HG03097 (cell line): ENCODE data around the gene ZNHIT6.

Source experiments
- ATAC-seq: cut with Tn5 transposase; IDR thresholded peaks from one replicate; pipeline ENCODE4 v1.9.1; 2021; ENCODE audit not compliant: unreplicated experiment, low FRiP score

The ZNHIT6 gene

GRCh38 chr1:85623061-85623471 is 85.2 kb downstream of the ZNHIT6 start:
- no peak for ATAC-seq

GRCh38 chr1:85621430-85621829 is 86.8 kb downstream of the ZNHIT6 start:
- ATAC-seq: no peak

DNA sequence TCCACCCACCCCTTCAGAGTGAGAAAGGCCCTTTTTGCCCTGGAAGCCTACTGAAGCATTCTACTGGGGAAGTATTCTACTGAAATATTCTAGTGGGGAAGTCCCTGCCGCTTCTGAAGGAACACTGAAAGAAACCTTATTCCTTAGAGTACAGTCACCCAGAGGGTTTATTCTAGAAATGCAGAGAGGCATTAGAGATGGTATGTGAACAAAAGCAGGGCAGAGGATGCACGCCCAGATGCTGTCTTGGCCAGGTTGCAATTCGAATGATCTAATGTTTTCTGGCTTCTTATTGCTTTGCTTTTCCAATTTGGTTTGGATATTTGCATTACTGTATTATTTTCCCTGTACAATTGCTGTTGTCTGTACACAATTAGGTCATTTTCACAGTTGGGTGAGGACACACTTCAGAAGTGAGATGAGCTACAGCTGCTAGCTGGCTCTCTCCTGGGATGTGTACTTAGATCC is 90.6 kb downstream of the ZNHIT6 start:
- no peak for ATAC-seq

- ATAC-seq: no peak
These were observed 91.5 kb downstream of the ZNHIT6 start for GRCh38 chr1:85616736-85617135.

DNA sequence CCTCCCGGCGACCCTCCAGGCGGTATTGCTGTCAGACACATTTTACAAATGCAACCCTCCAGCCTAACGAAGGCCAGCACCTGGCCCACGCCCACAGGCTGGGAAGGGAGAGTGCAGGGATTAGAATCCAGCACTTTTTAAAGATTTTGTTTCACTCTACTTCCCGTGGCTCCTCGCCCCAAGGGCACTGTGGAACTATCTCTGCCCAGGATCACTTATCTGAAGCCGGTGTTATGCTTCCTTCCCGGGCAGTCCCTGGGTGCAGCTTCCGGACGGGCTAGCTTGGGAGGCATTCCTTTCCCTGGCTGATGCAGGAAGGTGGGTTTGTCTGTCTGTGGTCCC is 91.9 kb downstream of the ZNHIT6 start:
- no peak for ATAC-seq

DNA sequence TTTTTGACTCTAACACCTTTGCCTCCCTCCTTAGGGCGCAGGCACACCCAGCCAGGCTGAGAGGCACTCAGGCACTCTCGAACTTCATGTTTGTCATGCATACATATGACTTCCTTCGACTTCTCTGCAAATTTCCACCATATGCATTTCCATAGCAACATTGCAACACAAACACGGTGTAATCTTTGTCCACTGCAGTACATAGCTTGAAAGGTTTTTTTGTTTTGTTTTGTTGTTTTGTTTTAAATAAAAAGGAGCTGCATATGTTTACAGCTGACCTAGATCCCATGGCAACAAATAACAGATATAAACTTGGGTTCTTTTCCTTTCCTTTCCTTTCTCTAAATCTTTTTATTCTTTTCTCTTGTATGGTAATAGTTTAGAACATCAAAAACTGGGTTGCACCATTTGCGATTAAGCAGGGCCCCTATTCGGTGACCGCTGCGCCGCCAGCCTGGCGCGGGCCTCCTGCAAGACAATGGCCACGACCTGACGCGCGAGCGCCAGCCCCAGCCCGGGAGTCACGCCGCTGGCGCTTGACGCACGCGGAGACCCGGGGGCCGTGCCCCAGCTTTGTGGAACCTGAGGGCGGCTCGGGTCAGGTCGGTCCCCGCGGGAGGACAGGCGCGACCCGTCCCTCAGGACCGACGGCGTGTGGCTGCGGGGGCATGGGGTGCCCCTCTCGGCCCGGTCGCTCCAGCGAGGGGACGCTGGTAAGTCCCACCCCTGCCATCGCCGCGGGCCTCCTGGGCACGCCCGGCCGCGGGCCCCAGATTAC is 92.5 kb downstream of the ZNHIT6 start:
- no peak for ATAC-seq

DNA sequence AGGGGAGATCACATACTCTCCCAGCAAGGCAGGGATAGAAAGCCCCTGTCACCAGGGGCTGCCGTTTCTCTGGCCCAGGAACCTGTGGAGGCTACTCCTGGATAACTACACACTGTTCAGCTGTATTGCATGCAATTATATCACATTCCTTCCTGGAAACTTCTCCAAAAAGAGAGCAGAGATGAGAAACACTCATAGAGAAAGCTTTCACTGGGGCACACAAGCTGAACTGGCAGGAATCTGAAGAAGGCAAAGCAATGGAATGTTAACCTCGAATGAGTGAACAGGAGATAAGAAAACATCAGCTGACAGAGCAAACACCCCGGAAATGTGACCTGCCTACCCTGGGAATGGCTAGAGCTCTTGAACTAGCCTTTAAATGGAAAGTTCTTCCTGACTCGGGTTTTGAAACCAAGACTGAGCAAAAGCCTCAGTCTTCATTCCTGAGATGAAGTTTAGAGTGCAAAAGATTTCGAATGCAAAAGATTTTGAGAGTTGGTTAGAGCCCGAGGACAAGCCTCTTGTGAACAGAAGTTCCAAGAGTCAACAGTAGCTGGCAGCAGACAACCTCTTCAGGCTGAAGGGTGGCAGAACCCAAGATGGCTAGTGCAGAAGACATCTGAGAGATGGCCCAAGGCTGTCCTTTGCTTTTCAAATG is 95.4 kb downstream of the ZNHIT6 start:
- no peak for ATAC-seq

- ATAC-seq: no peak
These were observed 96.4 kb downstream of the ZNHIT6 start for GRCh38 chr1:85611856-85612255.

DNA sequence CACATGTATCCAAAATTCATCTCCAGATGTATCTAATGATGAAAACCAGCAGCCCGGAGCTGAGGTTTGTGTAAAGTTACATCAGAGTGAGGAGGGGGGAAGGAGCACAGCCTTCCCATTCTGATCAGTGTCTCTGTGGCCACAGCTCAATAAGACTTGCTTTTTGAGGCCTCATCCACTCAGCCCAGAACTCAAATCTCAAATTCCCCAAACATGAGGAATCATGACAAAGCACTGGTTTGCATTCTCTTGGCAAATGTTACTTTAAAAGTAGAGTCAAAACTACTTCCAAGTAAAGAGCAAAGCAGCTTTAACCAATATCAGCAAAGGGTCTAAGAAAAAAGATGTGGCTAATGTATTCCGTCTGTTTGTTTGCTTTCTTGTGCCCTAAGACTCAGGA is 96.8 kb downstream of the ZNHIT6 start:
- no peak for ATAC-seq

GRCh38 chr1:85609976-85610375 is 98.3 kb downstream of the ZNHIT6 start:
- ATAC-seq: no peak

- ATAC-seq: no peak
These were observed 99.4 kb downstream of the ZNHIT6 start for GRCh38 chr1:85608851-85609250.

DNA sequence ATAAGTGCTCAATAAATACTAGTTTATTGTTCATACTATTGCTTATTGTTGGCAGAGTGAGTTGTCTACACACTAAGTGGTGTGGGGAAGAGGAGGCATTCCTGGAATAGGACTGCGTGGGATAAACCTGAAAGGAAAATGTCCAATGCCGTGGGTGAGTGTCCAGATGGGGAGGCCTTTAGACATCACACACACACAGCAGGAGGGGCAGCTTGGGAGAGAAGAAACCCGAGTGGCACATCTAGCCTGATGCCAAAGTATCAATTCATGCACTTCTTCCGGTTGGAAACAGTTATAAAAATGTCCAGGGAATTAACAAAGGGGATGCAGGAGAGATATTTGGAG is 100.3 kb downstream of the ZNHIT6 start:
- no peak for ATAC-seq

GRCh38 chr1:85607126-85607920 is 100.9 kb downstream of the ZNHIT6 start:
- no peak for ATAC-seq

GRCh38 chr1:85606414-85606800 is 101.8 kb downstream of the ZNHIT6 start:
- no peak for ATAC-seq

GRCh38 chr1:85605484-85606413 is 102.5 kb downstream of the ZNHIT6 start:
- ATAC-seq: no peak

- no peak for ATAC-seq
These were observed 103.8 kb downstream of the ZNHIT6 start for GRCh38 chr1:85604298-85604997.

- no peak for ATAC-seq
These were observed 105.0 kb downstream of the ZNHIT6 start for GRCh38 chr1:85603086-85603880.

GRCh38 chr1:85602571-85602970 is 105.7 kb downstream of the ZNHIT6 start:
- ATAC-seq: no peak

GRCh38 chr1:85601901-85602300 is 106.3 kb downstream of the ZNHIT6 start:
- ATAC-seq: no peak
